Measurements from ENCODE around the gene STX16. TPM values are rescaled to one million over a fixed set of nuclear protein-coding genes. Genes with fewer than 3 reads are reported as not detected.
"Not testable (repeated sequence)": the region's sequence is repeated elsewhere in the genome, so short reads cannot be mapped to it uniquely, and the experiment has no call there.

The STX16 gene
- total and polyA plus RNA-seq, 8 donors = 17.9 to 67.0 (median 25.1) TPM

DNA sequence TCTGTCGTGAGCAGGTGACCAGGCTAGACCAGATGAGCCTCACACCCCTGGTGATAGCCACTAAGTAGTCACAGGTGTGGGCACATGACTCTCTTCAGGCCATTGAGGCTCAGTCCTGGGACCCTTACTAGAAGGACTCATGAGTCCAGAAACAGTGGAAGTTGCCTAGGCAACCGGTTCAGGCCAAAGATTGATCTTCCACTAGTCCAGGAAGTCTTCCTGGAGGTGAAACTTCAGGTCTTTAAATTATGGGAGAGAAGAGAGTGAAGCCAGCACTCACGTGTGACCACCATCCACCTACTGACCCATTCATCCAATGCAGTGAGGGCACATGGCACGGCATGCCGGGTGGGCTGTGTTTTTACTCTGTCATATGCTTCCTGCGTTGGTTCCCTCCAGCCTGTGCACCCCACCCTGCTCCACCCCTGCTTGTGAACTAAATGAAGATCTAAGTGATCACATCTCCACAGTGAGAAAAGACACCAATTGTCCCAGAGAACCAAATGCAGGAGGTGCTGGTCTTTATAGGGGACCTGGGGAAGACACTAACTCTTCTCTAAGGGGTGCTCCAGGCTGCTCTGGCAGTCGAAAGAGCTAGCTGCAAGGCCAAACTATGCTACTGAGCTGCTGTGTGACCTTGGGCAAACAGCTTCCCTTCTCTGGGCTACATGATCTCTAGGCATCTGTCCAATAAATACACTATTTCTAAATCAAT is 12.5 kb upstream of the STX16 start:
- Histone ChIP-seq H3K27ac (no peak overlapping the region), H3K4me3 (no peak overlapping the region), H3K36me3 (no peaks in the 10 kb centered on the region), H3K4me1 (no peaks in the 10 kb centered on the region), H3K9me3 (no peaks in the 10 kb centered on the region), H3K27me3 (no peaks in the 10 kb centered on the region)
- TF ChIP-seq, protein P1, sequence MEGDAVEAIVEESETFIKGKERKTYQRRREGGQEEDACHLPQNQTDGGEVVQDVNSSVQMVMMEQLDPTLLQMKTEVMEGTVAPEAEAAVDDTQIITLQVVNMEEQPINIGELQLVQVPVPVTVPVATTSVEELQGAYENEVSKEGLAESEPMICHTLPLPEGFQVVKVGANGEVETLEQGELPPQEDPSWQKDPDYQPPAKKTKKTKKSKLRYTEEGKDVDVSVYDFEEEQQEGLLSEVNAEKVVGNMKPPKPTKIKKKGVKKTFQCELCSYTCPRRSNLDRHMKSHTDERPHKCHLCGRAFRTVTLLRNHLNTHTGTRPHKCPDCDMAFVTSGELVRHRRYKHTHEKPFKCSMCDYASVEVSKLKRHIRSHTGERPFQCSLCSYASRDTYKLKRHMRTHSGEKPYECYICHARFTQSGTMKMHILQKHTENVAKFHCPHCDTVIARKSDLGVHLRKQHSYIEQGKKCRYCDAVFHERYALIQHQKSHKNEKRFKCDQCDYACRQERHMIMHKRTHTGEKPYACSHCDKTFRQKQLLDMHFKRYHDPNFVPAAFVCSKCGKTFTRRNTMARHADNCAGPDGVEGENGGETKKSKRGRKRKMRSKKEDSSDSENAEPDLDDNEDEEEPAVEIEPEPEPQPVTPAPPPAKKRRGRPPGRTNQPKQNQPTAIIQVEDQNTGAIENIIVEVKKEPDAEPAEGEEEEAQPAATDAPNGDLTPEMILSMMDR (IDR thresholded peaks at IDR 0.05) = no peak
- intact Hi-C loops (cut with DNase I) = no loop called here
- no peak for ATAC-seq
- no peak for DNase-seq
- FAIRE-seq = no peak
- WGBS, 2 donors = 66 to 76% methylated on average over 7 of the region's 7 CpGs

GRCh38 chr20:58639182-58640146 is 11.6 kb upstream of the STX16 start:
- H3K4me1 ChIP-seq = no peaks in the 10 kb centered on the region
- WGBS, 2 donors = 58 to 62% methylated on average over 19 of the region's 19 CpGs
- H3K27ac ChIP-seq = no peak overlapping the region
- H3K4me3 ChIP-seq = no peak overlapping the region
- no peaks in the 10 kb centered on the region for H3K27me3 ChIP-seq
- FAIRE-seq (no peak), ATAC-seq (no peak), DNase-seq (no peak)
- TF ChIP-seq, protein P1 (IDR thresholded peaks at IDR 0.05) = no peak
- H3K9me3 ChIP-seq = no peaks in the 10 kb centered on the region
- no peaks in the 10 kb centered on the region for H3K36me3 ChIP-seq
- intact Hi-C loops (cut with DNase I) = no loop called here

GRCh38 chr20:58640446-58640845 is 10.6 kb upstream of the STX16 start:
- WGBS, 2 donors = 58 to 63% methylated on average over 9 of the region's 9 CpGs
- ATAC-seq = no peak

GRCh38 chr20:58642441-58642840 is 8.6 kb upstream of the STX16 start:
- 67 to 81% methylated on average over 9 of the region's 9 CpGs for WGBS, 2 donors

More at GRCh38 chr20:58640446-58640845, 10.6 kb upstream of the STX16 start:
- DNase-seq = no peak
- Histone ChIP-seq H3K4me3 (no peak overlapping the region), H3K4me1 (no peaks in the 10 kb centered on the region), H3K36me3 (no peaks in the 10 kb centered on the region), H3K27me3 (no peaks in the 10 kb centered on the region), H3K9me3 (no peaks in the 10 kb centered on the region), H3K27ac (no peak overlapping the region)
- FAIRE-seq = no peak
- TF ChIP-seq, protein P1 (IDR thresholded peaks at IDR 0.05) = no peak
- intact Hi-C loops (cut with DNase I) = no loop called here

DNA sequence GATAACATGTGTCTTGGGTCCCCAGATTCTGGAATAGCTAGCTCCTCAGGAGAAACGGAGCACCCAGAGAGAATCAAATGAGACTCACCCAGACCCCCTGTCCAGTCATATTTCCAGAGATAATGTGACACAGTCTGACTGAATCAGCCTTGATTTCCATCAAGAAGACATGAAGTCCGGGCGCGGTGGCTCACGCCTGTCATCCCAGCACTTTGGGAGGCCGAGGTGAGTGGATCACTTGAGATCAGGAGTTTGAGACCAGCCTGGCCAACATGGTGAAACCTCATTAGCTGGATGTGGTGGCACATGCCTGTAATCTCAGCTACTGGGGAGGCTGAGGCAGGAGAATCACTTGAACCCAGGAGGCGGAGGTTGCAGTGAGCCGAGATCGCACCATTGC is 8.2 kb upstream of the STX16 start:
- peak in 1 of 6 donors; percentile 1 for DNase-seq
- intact Hi-C loops (cut with DNase I); H3K36me3 ChIP-seq; ATAC-seq; H3K4me1 ChIP-seq; H3K27ac ChIP-seq; H3K4me3 ChIP-seq; FAIRE-seq; H3K27me3 ChIP-seq; H3K9me3 ChIP-seq: not testable (repeated sequence)
- 61 to 82% methylated on average over 9 of the region's 9 CpGs for WGBS, 2 donors

More at GRCh38 chr20:58642441-58642840, 8.6 kb upstream of the STX16 start:
- TF ChIP-seq, protein P1 (IDR thresholded peaks at IDR 0.05) = no peak
- Histone ChIP-seq H3K36me3 (no peaks in the 10 kb centered on the region), H3K27me3 (no peaks in the 10 kb centered on the region), H3K27ac (no peak overlapping the region), H3K4me1 (no peaks in the 10 kb centered on the region), H3K4me3 (no peak overlapping the region), H3K9me3 (no peaks in the 10 kb centered on the region)
- ATAC-seq (no peak), DNase-seq (peak in 1 of 6 donors; percentile 8), FAIRE-seq (no peak)
- intact Hi-C loops (cut with DNase I) = no loop called here
